Caco-2 (cell line): ENCODE measurements around the gene DNPEP. TPM values are rescaled to one million over a fixed set of nuclear protein-coding genes. Genes with fewer than 3 reads are reported as not detected.

Experiments
- BruUV-seq: library from RNA; stranded (reverse); fragments of 400-500 nt; replicated peaks from 2 replicates; lab custom pipeline; 2021; lab: Mats Ljungman, UMichigan
- CTCF ChIA-PET: fragments of 300-600 bp; sonication (Branson Sonifier 250); formaldehyde crosslinking; loops from one replicate; lab custom pipeline; 2022; ENCODE audit warnings: antibody characterized with exemption; lab: Charles Lee
- POLR2A ChIA-PET: fragments of 300-600 bp; sonication (Branson Sonifier 250); formaldehyde crosslinking; loops from one replicate; lab custom pipeline; 2022; ENCODE audit warnings: antibody characterized with exemption; lab: Charles Lee
- DNase-seq, 2 experiments: peaks; one replicate each; pipeline versions ENCODE4 v3.0.0 to v3.0.0-alpha.2; 2020 to 2022
- H3K27me3 ChIP-seq: replicated peaks from 2 replicates; pipeline ENCODE4 v1.6.0; 2011; ENCODE audit warnings: low read length; ENCODE audit not compliant: control insufficient read depth, insufficient read depth
- H3K36me3 ChIP-seq: 2 replicates; pipeline ENCODE4 v1.5.1; 2011; ENCODE audit warnings: low read length; ENCODE audit not compliant: control insufficient read depth, insufficient read depth
- H3K4me1 ChIP-seq: fragments of 250-450 bp; sonication (Bioruptor Pico); 2 replicates; pipeline ENCODE4 v1.5.1; 2020; ENCODE audit warnings: mild to moderate bottlenecking
- H3K4me3 ChIP-seq: 2 replicates; pipeline ENCODE4 v1.5.1; 2011; ENCODE audit warnings: low read depth, mild to moderate bottlenecking, control low read depth, low read length
- H3K9me3 ChIP-seq: fragments of 250-450 bp; sonication (Bioruptor Pico); 2 replicates; pipeline ENCODE4 v1.5.1; 2020; ENCODE audit warnings: mild to moderate bottlenecking, moderate library complexity
- H3K27ac Mint-ChIP-seq: one replicate; pipeline ENCODE4 v1.8.0; 2022; ENCODE audit warnings: mixed read lengths; ENCODE audit not compliant: unreplicated experiment
- H3K27me3 Mint-ChIP-seq: one replicate; pipeline ENCODE4 v1.8.0; 2022; ENCODE audit warnings: mixed read lengths; ENCODE audit not compliant: insufficient read depth, unreplicated experiment
- H3K36me3 Mint-ChIP-seq: one replicate; pipeline ENCODE4 v1.8.0; 2022; ENCODE audit warnings: mild to moderate bottlenecking, mixed read lengths; ENCODE audit not compliant: insufficient read depth, unreplicated experiment
- H3K4me1 Mint-ChIP-seq: one replicate; pipeline ENCODE4 v1.8.0; 2022; ENCODE audit warnings: low read depth, mixed read lengths; ENCODE audit not compliant: unreplicated experiment
- H3K4me3 Mint-ChIP-seq: one replicate; pipeline ENCODE4 v1.8.0; 2022; ENCODE audit warnings: mild to moderate bottlenecking, moderate library complexity, mixed read lengths; ENCODE audit not compliant: unreplicated experiment
- H3K9me3 Mint-ChIP-seq: one replicate; pipeline ENCODE4 v1.8.0; 2022; ENCODE audit warnings: mixed read lengths; ENCODE audit not compliant: unreplicated experiment
- intact Hi-C: fragments of 100-400 bp; cut with micrococcal nuclease; formaldehyde crosslinking; loops from one replicate; pipeline ENCODE4 v1.10.0; 2022; ENCODE audit not compliant: unreplicated experiment
- total RNA-seq: library from RNA; stranded (reverse); gene quantifications from 2 replicates; pipeline ENCODE4 v1.2.3, GENCODE V29; 2022
- TF ChIP-seq, protein P1 (sequence below), 2 experiments: fragments of 200-600 bp in 1 of 2; IDR thresholded peaks; 1 replicate in 1 of 2; 2 replicates in 1 of 2; pipeline versions ENCODE4 v1.5.1 to v1.8.0; 2011 to 2022; ENCODE audit warnings: antibody characterized with exemption in 1 of 2, control low read depth in 1 of 2, inconsistent platforms in 1 of 2, low read depth in 1 of 2, low read length in 1 of 2, mild to moderate bottlenecking in 1 of 2, moderate library complexity in 1 of 2; ENCODE audit not compliant: insufficient read depth in 1 of 2, severe bottlenecking in 1 of 2, unreplicated experiment in 1 of 2

DNPEP gene
- total RNA-seq, 1 experiment from 2014 or later, result 102 TPM

DNA sequence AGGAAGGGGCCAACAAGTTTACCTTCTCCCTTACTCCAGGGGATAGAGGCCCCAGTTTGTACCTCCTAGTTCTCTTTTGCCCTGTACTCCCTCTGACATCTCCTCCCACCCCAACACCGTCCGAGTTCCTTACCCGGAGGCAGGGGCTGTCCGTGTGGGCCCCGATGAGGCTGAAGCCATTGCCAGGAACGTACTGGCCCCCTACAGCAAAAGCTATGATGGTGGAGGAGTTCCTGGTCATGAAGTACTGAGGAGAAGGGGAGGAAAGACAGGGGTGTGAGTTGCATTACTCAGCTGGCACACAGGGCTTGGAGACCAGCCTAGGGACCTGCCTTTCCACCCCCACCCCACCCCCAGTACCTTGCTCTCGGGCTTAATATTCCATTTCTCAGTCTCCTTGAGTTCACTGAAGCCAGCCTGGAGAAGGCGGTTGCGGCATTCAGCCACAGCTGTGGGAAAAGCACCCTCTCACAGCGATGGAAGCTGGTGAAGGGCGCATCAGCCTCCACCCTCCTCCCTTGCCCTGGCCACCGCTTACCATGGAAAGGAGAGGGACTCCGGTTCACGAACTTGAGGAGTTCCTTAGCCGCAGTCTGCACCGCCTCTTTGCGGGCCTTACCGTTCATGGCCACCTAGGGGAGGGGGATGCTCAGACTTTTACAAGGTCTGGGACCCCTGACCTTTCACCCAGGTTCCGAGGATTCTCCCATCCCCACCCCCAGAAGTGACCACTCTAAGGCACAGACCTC, 1.0 kb downstream of the DNPEP start:
- ChIA-PET CTCF (interaction anchor here (0.6 to 2.5 kb wide), 9 partner anchors 18 to 990 kb away, joined by 3 to 29 read pairs (median 4); partner anchors contain the start of gene CNPPD1), POLR2A (interaction anchor here (1.0 to 1.7 kb wide), 7 partner anchors 9 to 180 kb away, joined by 4 to 10 read pairs (median 7); partner anchors contain the start of gene ZFAND2B)
- Mint-ChIP-seq H3K27ac (peak overlapping the region; percentile 94), H3K27me3 (no peaks in the 10 kb centered on the region), H3K36me3 (peaks cover 31% of the 10 kb centered on the region), H3K9me3 (no peaks in the 10 kb centered on the region), H3K4me1 (no peaks in the 10 kb centered on the region), H3K4me3 (peak overlapping the region; percentile 96)
- TF ChIP-seq, protein P1, sequence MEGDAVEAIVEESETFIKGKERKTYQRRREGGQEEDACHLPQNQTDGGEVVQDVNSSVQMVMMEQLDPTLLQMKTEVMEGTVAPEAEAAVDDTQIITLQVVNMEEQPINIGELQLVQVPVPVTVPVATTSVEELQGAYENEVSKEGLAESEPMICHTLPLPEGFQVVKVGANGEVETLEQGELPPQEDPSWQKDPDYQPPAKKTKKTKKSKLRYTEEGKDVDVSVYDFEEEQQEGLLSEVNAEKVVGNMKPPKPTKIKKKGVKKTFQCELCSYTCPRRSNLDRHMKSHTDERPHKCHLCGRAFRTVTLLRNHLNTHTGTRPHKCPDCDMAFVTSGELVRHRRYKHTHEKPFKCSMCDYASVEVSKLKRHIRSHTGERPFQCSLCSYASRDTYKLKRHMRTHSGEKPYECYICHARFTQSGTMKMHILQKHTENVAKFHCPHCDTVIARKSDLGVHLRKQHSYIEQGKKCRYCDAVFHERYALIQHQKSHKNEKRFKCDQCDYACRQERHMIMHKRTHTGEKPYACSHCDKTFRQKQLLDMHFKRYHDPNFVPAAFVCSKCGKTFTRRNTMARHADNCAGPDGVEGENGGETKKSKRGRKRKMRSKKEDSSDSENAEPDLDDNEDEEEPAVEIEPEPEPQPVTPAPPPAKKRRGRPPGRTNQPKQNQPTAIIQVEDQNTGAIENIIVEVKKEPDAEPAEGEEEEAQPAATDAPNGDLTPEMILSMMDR (IDR thresholded peaks at IDR 0.05; ENCODE audit: insufficient read depth in 1 of 2, low read depth in 1 of 2, low read length in 1 of 2, severe bottlenecking in 1 of 2, unreplicated experiment in 1 of 2), result no peak
- intact Hi-C loops, result loop anchor here (1.0 to 5.0 kb wide), 5 partner anchors 56 to 216 kb away; partner anchors contain the start of genes ABCB6, CNPPD1 and SLC23A3
- Histone ChIP-seq H3K4me1 (peaks cover 15% of the 10 kb centered on the region), H3K36me3 (peaks cover 13% of the 10 kb centered on the region), H3K9me3 (no peaks in the 10 kb centered on the region), H3K27me3 (no peaks in the 10 kb centered on the region), H3K4me3 (peak overlapping the region; percentile 75)
- DNase-seq, result no peak
- BruUV-seq, result no TSS peak

DNA sequence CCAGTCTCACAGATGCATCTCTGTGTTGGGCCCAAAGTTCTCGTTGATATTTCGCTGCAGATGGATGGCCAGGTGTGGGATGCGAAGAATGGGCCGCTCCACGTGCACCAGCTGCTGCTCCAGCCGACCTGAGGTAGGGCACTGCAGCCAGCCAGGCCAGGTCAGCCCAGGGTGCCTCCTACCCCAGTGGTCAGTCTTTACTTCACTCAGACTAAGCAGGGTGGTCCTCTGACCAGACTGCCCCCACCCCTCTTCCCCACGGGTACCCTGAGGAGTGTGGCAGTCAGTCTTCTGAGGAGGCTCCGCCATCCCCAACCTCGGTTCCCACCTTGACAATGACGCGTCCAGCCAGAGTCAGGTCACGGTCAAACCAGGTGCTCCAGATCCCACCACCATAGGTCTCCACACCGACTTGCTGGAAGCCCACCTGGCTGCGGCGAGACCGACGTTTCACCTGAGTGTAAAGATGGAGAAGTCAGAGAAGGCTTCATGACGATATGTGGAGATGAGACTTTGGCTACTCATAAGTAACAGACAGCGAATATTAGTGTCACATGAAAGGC, 1.7 kb downstream of the DNPEP start:
- Mint-ChIP-seq H3K27ac (no peak overlapping the region), H3K9me3 (no peaks in the 10 kb centered on the region), H3K4me3 (peak overlapping the region; percentile 96), H3K27me3 (no peaks in the 10 kb centered on the region), H3K4me1 (no peaks in the 10 kb centered on the region), H3K36me3 (peaks cover 31% of the 10 kb centered on the region)
- Histone ChIP-seq H3K4me3 (peak overlapping the region; percentile 75; the same call in 1 of the 2 replicates), H3K4me1 (peaks cover 15% of the 10 kb centered on the region), H3K27me3 (no peaks in the 10 kb centered on the region), H3K36me3 (peaks cover 14% of the 10 kb centered on the region), H3K9me3 (no peaks in the 10 kb centered on the region)
- CTCF ChIA-PET, result no interaction called here
- intact Hi-C loops, result loop anchor here (2.0 to 5.0 kb wide), 4 partner anchors 56 to 215 kb away; partner anchors contain the start of genes ABCB6 and SLC23A3
- TSS peak; percentile 22 for BruUV-seq
- TF ChIP-seq, protein P1 (IDR thresholded peaks at IDR 0.05; ENCODE audit: insufficient read depth in 1 of 2, low read depth in 1 of 2, low read length in 1 of 2, severe bottlenecking in 1 of 2, unreplicated experiment in 1 of 2), result no peak
- POLR2A ChIA-PET, result no interaction called here
- DNase-seq, result no peak

DNA sequence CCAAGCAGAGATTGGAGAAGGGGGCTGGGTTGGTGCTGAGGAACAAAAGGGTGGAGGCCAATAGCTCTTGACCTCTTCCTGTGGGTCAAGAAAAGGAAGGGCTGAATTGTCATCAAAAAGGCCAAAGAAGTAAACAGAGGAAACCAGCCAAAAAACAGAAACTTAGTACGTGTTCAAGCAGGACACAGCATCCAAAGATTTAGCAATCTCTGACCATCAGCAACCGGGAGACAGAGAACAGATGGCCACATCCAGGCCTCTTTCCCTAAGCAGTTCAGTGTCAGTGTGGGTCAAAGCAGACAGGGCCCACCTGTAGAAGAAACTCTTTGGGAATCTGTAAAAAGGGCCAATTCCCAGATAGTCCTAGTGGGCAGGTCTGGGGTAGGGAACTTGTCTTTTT, 2.9 kb downstream of the DNPEP start:
- peak overlapping the region; percentile 0 for H3K4me3 Mint-ChIP-seq
- TF ChIP-seq, protein P1 (IDR thresholded peaks at IDR 0.05; ENCODE audit: insufficient read depth in 1 of 2, low read depth in 1 of 2, low read length in 1 of 2, severe bottlenecking in 1 of 2, unreplicated experiment in 1 of 2), result no peak
- Histone ChIP-seq H3K36me3 (peaks cover 17% of the 10 kb centered on the region), H3K4me1 (peaks cover 15% of the 10 kb centered on the region), H3K9me3 (no peaks in the 10 kb centered on the region), H3K27me3 (no peaks in the 10 kb centered on the region), H3K4me3 (no peak overlapping the region)
- POLR2A ChIA-PET, result no interaction called here
- CTCF ChIA-PET, result no interaction called here
- no peak overlapping the region for H3K27ac Mint-ChIP-seq
- BruUV-seq, result no TSS peak
- H3K36me3 Mint-ChIP-seq, result peaks cover 31% of the 10 kb centered on the region
- no peaks in the 10 kb centered on the region for H3K4me1 Mint-ChIP-seq
- no peaks in the 10 kb centered on the region for H3K27me3 Mint-ChIP-seq
- DNase-seq, result no peak
- intact Hi-C loops, result loop anchor here (5.0 kb wide), 2 partner anchors 57 to 168 kb away; partner anchors contain the start of gene ABCB6
- no peaks in the 10 kb centered on the region for H3K9me3 Mint-ChIP-seq
